GM18505 (cell line): ENCODE data around the gene RYR3.

Experiments used
- ATAC-seq: cut with Tn5 transposase; IDR thresholded peaks from one replicate; pipeline ENCODE4 v1.9.1; 2021; ENCODE audit not compliant: unreplicated experiment
- POLR2A ChIP-seq: IDR thresholded peaks from 4 replicates; pipeline ENCODE4 v1.6.1; 2011; ENCODE audit warnings: borderline replicate concordance; ENCODE audit not compliant: insufficient read depth, insufficient read length; ENCODE audit errors: extremely low read depth

RYR3 gene

GRCh38 chr15:33756961-33757360, 446.2 kb downstream of the RYR3 start:
- ATAC-seq, result no peak
- TF ChIP-seq POLR2A, result no peak

GRCh38 chr15:33757516-33758232, 446.9 kb downstream of the RYR3 start:
- no peak for TF ChIP-seq POLR2A
- ATAC-seq, result no peak

GRCh38 chr15:33766389-33766788, 455.6 kb downstream of the RYR3 start:
- ATAC-seq, result no peak
- no peak for TF ChIP-seq POLR2A

GRCh38 chr15:33768670-33769190, 458.0 kb downstream of the RYR3 start:
- ATAC-seq, result no peak
- no peak for TF ChIP-seq POLR2A

- TF ChIP-seq POLR2A, result no peak
- no peak for ATAC-seq
These were observed 463.2 kb downstream of the RYR3 start for GRCh38 chr15:33773969-33774368.

GRCh38 chr15:33778852-33779251, 468.1 kb downstream of the RYR3 start:
- no peak for ATAC-seq
- TF ChIP-seq POLR2A, result no peak

GRCh38 chr15:33780011-33780768, 469.4 kb downstream of the RYR3 start:
- no peak for TF ChIP-seq POLR2A
- no peak for ATAC-seq

- TF ChIP-seq POLR2A, result no peak
- ATAC-seq, result no peak
These were observed 472.2 kb downstream of the RYR3 start for GRCh38 chr15:33782966-33783365.

DNA sequence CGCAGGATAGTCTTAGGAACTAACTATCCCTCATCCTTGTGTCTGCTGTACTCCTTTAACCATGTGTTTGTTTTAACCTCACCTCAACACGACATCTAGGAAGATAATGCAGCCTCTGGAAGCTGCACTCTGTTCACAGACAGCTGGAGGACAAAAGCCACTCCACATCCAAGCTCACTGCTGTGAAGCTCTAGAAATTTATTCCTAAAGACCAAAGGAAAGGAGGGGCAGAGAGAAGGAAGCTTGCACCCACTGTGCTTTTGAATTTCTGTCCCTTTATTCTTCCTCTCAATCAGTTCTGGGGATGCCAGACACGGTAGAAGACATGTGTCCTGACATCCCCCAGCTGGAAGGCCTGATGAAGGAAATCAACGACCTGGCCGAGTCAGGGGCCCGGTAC, 474.6 kb downstream of the RYR3 start:
- ATAC-seq, result no peak
- no peak for TF ChIP-seq POLR2A

- no peak for ATAC-seq
- no peak for TF ChIP-seq POLR2A
These were observed 478.3 kb downstream of the RYR3 start for GRCh38 chr15:33788906-33789540.

- no peak for TF ChIP-seq POLR2A
- no peak for ATAC-seq
These were observed 483.7 kb downstream of the RYR3 start for GRCh38 chr15:33794453-33794852.

DNA sequence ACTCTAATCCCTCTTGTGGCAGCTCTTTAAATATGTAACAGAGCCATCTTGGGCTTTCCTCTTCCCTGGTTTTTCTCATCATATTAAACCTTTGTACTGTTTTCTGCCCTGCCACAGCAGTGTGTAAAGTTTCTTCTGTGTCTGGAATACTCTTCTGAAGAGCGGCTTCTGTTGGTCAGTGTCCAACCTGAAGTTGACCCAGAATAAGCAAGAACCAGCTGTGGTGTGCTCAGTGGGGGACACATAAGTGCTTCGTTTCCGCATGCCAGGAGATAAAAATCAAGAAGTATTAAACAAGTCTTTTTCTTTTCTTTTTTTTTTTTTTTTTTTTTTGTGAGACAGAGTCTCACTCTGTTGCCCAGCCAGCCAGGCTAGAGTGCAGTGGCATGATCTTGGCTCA, 484.3 kb downstream of the RYR3 start:
- ATAC-seq, result no peak
- TF ChIP-seq POLR2A, result no peak

DNA sequence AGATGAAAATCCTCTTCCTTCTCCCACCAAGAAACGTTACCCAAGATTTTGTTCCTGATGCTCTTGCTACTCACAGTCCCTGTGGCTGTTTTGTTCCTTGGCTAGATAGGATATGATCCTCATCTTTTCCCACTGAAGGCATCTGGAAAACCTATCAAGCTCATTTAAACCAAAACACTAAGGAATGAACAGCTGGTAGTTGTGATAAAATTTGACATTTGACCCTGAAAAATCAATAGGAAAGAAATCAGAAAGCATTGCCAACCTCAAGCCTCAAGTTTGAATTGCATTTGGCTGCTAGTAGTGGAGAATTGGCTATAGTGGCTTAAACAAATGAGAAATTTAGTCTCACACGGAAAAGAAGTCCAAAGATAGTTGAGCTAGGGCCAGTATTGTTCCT, 486.9 kb downstream of the RYR3 start:
- no peak for ATAC-seq
- no peak for TF ChIP-seq POLR2A
